Measurements from ENCODE around the gene EHD1. TPM values are rescaled to one million over a fixed set of nuclear protein-coding genes. Genes with fewer than 3 reads are reported as not detected.

Gene EHD1
- total and polyA plus RNA-seq, 9 of the 15 experiments (the other 6 are each of a cell fraction or from before 2014, with no cell fraction given) = 0.46 to 65.0 (median 16.4) TPM

DNA sequence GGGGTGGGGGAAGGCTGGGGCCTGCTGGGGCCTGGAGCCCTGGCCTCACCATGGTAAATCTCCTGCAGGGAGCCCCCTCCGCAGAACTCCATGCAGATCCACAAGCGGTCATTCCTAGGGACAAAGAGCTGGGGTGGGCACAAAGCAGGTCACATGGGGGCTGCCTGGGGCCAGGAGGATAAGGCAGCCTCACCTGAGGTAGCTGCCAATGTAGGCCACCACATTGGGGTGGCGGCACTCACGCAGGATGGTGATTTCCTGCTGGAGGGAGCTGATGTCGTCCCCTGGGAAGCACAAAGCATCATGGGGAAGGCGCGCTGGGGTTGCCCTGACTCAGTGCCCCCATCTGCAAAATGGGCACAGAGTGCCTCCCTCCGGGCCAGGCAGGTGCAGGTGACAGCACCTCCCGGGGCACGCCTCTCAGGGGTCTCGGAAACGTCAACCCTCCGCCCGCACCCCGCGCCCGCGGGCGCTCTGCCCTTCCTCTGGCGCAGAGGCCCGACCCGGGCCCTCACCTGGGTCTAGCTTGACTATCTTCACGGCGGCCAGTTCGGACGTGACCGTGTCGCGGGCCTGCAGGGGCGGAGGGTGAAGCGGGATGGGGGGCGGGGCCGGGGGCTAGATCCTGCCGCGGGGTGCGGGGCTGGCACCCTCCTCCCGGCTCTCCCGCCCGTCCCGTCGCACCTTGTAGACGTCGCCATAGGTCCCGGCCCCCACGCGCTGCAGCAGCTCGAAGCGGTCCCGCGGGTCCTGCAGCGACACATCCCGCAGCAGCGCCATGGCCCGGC, 75.9 kb downstream of the EHD1 start (continued):
- TF ChIP-seq ATF1 (CRISPR knock-in tag; IDR thresholded peaks at IDR 0.05) (peak; percentile 45; the same call in 1 of the 2 replicates), ATF1 (tag; IDR thresholded peaks at IDR 0.05) (no peak), KDM1A (IDR thresholded peaks at IDR 0.05) (peak in 1 of 2 experiments; percentile 43; a peak in 1 of 4 replicates), ZNF395 (CRISPR knock-in tag; IDR thresholded peaks at IDR 0.05) (0 out of 2 replicates have a peak, but pooled peaks have one; percentile 29), HCFC1 (IDR thresholded peaks at IDR 0.05; ENCODE audit: low read depth, low read length) (no peak), CREB1 (IDR thresholded peaks at IDR 0.05) (peak; percentile 65; the same call in 1 of the 2 replicates), CREB1 (CRISPR knock-in tag; IDR thresholded peaks at IDR 0.05) (no peak), ELF4 (CRISPR knock-in tag; IDR thresholded peaks at IDR 0.05) (no peak), ZFX (CRISPR knock-in tag; IDR thresholded peaks at IDR 0.05) (peak; percentile 33; the same call in 1 of the 2 replicates), SIRT6 (IDR thresholded peaks at IDR 0.05; ENCODE audit: low read depth, low read length) (no peak), PTBP1 (IDR thresholded peaks at IDR 0.05; ENCODE audit: low read depth, low read length) (0 out of 2 replicates have a peak, but pooled peaks have one; percentile 56), HDAC6 (IDR thresholded peaks at IDR 0.05; ENCODE audit: low read depth, low read length) (no peak), SAP30 (IDR thresholded peaks at IDR 0.05; ENCODE audit: borderline replicate concordance, insufficient read depth, low read depth, low read length, poor library complexity, severe bottlenecking) (peak; percentile 24), TFAP4 (CRISPR knock-in tag; IDR thresholded peaks at IDR 0.05; ENCODE audit: borderline replicate concordance) (0 out of 2 replicates have a peak, but pooled peaks have one; percentile 31)
- TF ChIP-seq, protein P1, sequence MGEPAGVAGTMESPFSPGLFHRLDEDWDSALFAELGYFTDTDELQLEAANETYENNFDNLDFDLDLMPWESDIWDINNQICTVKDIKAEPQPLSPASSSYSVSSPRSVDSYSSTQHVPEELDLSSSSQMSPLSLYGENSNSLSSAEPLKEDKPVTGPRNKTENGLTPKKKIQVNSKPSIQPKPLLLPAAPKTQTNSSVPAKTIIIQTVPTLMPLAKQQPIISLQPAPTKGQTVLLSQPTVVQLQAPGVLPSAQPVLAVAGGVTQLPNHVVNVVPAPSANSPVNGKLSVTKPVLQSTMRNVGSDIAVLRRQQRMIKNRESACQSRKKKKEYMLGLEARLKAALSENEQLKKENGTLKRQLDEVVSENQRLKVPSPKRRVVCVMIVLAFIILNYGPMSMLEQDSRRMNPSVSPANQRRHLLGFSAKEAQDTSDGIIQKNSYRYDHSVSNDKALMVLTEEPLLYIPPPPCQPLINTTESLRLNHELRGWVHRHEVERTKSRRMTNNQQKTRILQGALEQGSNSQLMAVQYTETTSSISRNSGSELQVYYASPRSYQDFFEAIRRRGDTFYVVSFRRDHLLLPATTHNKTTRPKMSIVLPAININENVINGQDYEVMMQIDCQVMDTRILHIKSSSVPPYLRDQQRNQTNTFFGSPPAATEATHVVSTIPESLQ (CRISPR knock-in tag; IDR thresholded peaks at IDR 0.05) = no peak
- TF ChIP-seq, protein P2, sequence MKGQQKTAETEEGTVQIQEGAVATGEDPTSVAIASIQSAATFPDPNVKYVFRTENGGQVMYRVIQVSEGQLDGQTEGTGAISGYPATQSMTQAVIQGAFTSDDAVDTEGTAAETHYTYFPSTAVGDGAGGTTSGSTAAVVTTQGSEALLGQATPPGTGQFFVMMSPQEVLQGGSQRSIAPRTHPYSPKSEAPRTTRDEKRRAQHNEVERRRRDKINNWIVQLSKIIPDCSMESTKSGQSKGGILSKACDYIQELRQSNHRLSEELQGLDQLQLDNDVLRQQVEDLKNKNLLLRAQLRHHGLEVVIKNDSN (CRISPR knock-in tag; IDR thresholded peaks at IDR 0.05) = peak; percentile 51
- TF ChIP-seq, protein P3, sequence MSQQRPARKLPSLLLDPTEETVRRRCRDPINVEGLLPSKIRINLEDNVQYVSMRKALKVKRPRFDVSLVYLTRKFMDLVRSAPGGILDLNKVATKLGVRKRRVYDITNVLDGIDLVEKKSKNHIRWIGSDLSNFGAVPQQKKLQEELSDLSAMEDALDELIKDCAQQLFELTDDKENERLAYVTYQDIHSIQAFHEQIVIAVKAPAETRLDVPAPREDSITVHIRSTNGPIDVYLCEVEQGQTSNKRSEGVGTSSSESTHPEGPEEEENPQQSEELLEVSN (IDR thresholded peaks at IDR 0.05; ENCODE audit: borderline replicate concordance in 1 of 2, extremely low read depth in 1 of 2, insufficient read depth in 1 of 2, insufficient read length in 1 of 2, low read depth in 1 of 2, low read length in 1 of 2, poor library complexity in 1 of 2, severe bottlenecking in 1 of 2) = peak in 1 of 2 experiments; percentile 85

Measured in K562 (cell line).